KMS-11 (cell line): Measurements from ENCODE around the gene PSENEN.
"Not testable (repeated sequence)": the region's sequence is repeated elsewhere in the genome, so short reads cannot be mapped to it uniquely, and the experiment has no call there.

Experiments used
- H2AFZ ChIP-seq: fragments of 200-600 bp; sonication (generic); 2 replicates; pipeline ENCODE4 v1.6.1; 2016; ENCODE audit warnings: antibody characterized with exemption, mixed run types, low read depth
- H3K27ac ChIP-seq: fragments of 200-600 bp; sonication (generic); 2 replicates; pipeline ENCODE4 v1.6.1; 2016; ENCODE audit warnings: mild to moderate bottlenecking, mixed run types
- H3K27me3 ChIP-seq: fragments of 200-600 bp; sonication (generic); 2 replicates; pipeline ENCODE4 v1.6.1; 2017; ENCODE audit warnings: mild to moderate bottlenecking, low read depth, mixed run types, moderate library complexity; ENCODE audit not compliant: insufficient read depth
- H3K36me3 ChIP-seq: fragments of 200-600 bp; sonication (generic); 2 replicates; pipeline ENCODE4 v1.6.1; 2017; ENCODE audit warnings: mild to moderate bottlenecking, mixed run types; ENCODE audit not compliant: insufficient read depth
- H3K4me1 ChIP-seq: fragments of 200-600 bp; sonication (generic); 2 replicates; pipeline ENCODE4 v1.6.1; 2016; ENCODE audit warnings: mild to moderate bottlenecking, low read depth, mixed run types; ENCODE audit not compliant: poor library complexity, severe bottlenecking
- H3K4me2 ChIP-seq: fragments of 200-600 bp; sonication (generic); 2 replicates; pipeline ENCODE4 v1.7.0; 2016; ENCODE audit warnings: mild to moderate bottlenecking, mixed run types
- H3K4me3 ChIP-seq: fragments of 200-600 bp; sonication (generic); IDR thresholded peaks from 2 replicates; pipeline ENCODE4 v1.6.1; 2017; ENCODE audit warnings: low read depth, low read length, mixed read lengths; ENCODE audit not compliant: insufficient read depth
- H3K79me2 ChIP-seq: fragments of 200-600 bp; sonication (generic); 2 replicates; pipeline ENCODE4 v1.6.1; 2016; ENCODE audit warnings: low read depth, mixed run types; ENCODE audit not compliant: insufficient read depth
- H3K9ac ChIP-seq: fragments of 200-600 bp; sonication (generic); 2 replicates; pipeline ENCODE4 v1.6.1; 2016; ENCODE audit warnings: mild to moderate bottlenecking, mixed run types
- H4K20me1 ChIP-seq: fragments of 200-600 bp; sonication (generic); 2 replicates; pipeline ENCODE4 v1.6.1; 2016; ENCODE audit warnings: mild to moderate bottlenecking, mixed run types; ENCODE audit not compliant: insufficient read depth
- TF ChIP-seq, protein P1 (sequence below): fragments of 200-600 bp; sonication (generic); conservative IDR thresholded peaks from 2 replicates; pipeline ENCODE4 v1.6.1; 2017; ENCODE audit warnings: low read depth, mild to moderate bottlenecking, antibody characterized with exemption, low read length, moderate library complexity, mixed read lengths

Gene PSENEN

DNA sequence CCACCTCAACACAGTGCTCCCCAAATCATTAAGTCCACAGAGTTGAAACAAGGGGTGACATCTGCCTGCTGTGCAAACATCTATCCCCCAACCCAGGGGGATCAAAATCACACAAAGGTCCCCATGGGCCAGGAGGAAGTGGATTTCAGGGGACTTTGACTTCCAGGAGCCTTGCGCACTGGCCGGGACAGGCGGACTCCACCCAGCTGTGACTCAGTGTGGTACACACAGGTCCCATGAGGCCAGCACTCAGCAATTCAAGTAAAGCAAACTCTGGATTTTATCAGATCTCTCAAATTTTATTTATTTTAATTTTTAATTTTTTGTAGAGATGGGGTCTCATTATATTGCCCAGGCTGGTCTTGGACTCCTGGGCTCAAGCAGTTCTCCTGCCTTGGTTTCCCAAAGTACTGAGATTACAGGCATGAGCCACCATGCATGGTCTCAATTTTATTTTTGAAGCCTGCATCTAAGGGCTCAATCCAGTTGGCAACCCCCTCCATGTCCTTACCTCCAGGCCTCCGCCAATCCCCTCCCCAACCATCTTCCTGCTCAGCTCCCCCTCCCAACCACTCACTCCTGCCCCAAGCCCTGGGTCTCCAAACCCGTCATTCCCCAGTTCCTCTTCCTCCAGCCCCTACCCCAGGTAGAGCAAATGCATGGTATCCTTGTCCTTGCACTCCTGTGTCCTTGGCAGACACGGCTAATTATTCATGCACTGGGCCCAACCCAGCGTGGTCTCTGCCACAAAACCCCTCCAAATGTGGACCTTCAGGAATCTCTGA is 48.1 kb downstream of the PSENEN start:
- no peak overlapping the region for H3K9ac ChIP-seq
- H2AFZ ChIP-seq: no peak overlapping the region
- no peak overlapping the region for H3K4me2 ChIP-seq
- no peak overlapping the region for H3K4me3 ChIP-seq
- TF ChIP-seq, protein P1, sequence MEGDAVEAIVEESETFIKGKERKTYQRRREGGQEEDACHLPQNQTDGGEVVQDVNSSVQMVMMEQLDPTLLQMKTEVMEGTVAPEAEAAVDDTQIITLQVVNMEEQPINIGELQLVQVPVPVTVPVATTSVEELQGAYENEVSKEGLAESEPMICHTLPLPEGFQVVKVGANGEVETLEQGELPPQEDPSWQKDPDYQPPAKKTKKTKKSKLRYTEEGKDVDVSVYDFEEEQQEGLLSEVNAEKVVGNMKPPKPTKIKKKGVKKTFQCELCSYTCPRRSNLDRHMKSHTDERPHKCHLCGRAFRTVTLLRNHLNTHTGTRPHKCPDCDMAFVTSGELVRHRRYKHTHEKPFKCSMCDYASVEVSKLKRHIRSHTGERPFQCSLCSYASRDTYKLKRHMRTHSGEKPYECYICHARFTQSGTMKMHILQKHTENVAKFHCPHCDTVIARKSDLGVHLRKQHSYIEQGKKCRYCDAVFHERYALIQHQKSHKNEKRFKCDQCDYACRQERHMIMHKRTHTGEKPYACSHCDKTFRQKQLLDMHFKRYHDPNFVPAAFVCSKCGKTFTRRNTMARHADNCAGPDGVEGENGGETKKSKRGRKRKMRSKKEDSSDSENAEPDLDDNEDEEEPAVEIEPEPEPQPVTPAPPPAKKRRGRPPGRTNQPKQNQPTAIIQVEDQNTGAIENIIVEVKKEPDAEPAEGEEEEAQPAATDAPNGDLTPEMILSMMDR: no peak
- no peak overlapping the region for H3K27ac ChIP-seq
- H3K79me2 ChIP-seq: no peaks in the 10 kb centered on the region
- no peaks in the 10 kb centered on the region for H3K36me3 ChIP-seq
- peaks cover 7% of the 10 kb centered on the region for H3K27me3 ChIP-seq
- H4K20me1 ChIP-seq: no peaks in the 10 kb centered on the region
- no peaks in the 10 kb centered on the region for H3K4me1 ChIP-seq

GRCh38 chr19:35795564-35795963 is 50.1 kb downstream of the PSENEN start:
- not testable (repeated sequence) for H3K79me2 ChIP-seq, H3K36me3 ChIP-seq, H2AFZ ChIP-seq, H3K4me2 ChIP-seq, H3K4me1 ChIP-seq, H3K9ac ChIP-seq, H4K20me1 ChIP-seq, H3K27ac ChIP-seq, H3K4me3 ChIP-seq
- H3K27me3 ChIP-seq: peaks cover 18% of the 10 kb centered on the region
